AG08396 (cell line): Measurements from ENCODE around the gene KLRF2.

Experiments
- DNase-seq: peaks from one replicate; pipeline ENCODE4 v3.0.0; 2012; ENCODE audit warnings: low spot score, mixed read lengths

The KLRF2 gene

GRCh38 chr12:9888665-9889273, 7.5 kb downstream of the KLRF2 start:
- DNase-seq, result no peak

GRCh38 chr12:9895215-9895971, 14.1 kb downstream of the KLRF2 start:
- no peak for DNase-seq

GRCh38 chr12:9897535-9897934, 16.2 kb downstream of the KLRF2 start:
- no peak for DNase-seq

GRCh38 chr12:9899209-9899608, 17.9 kb downstream of the KLRF2 start:
- no peak for DNase-seq

GRCh38 chr12:9900930-9901329, 19.6 kb downstream of the KLRF2 start:
- DNase-seq, result no peak

GRCh38 chr12:9902539-9903228, 21.4 kb downstream of the KLRF2 start:
- no peak for DNase-seq

DNA sequence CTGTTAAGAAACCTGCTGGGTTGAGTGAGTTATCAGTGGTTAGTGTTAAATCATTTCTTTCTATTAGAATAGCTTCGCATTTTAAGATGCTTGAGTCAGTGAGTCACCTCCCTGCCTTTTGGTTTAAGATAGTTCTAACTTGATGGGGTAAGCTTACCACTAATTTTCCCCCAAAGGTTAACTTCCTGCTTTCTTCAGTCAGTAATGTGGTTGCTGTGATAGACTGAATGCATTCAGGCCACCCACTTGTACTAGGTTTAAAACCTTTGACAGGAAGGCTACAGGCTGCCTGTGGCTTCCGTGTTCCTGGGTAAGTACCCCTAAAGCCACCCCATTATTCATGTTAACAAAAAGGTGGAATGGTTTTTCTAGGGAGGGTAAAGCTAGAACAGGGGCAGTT, 25.6 kb downstream of the KLRF2 start:
- no peak for DNase-seq

- DNase-seq, result no peak
Measured at GRCh38 chr12:9907769-9908168, 26.5 kb downstream of the KLRF2 start.

DNA sequence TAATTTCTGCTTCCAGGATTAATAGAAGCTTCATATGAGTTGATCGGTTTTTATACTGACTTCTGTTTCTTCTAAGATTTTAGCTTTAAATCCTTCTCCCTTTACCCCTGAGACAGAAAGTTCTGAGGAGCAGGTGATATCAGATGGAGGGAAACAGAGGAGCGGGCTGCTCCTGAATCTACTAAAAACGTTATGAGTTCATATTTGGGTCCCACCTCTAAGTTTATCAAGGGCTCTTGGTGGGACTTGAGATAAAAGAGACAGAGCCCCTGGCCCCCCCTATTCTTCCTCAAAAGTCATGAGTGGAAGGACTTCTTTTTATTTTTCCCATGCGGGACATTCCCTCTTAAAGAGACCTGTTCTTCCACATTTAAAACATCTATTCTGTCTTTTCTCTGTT, 27.1 kb downstream of the KLRF2 start:
- no peak for DNase-seq

DNA sequence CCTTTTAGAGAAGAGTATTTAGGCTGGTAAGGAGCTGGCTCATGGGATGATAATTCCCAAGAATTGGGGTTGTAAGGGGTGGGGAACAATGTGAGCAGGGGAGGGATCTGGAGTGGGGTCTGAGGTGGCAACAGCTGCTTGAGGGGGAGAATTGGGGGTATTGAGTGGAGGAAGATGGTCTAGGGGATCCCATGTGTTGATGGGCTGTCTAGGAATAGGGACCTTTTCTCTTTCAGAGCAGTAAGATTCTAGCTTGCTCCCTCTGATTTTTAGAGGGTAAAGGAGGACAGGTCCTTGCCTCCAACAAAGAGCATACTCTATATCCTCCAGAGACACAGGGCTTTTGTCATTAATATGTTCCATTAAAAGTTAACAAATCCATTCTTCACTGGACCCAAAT, 28.4 kb downstream of the KLRF2 start:
- DNase-seq, result no peak

DNA sequence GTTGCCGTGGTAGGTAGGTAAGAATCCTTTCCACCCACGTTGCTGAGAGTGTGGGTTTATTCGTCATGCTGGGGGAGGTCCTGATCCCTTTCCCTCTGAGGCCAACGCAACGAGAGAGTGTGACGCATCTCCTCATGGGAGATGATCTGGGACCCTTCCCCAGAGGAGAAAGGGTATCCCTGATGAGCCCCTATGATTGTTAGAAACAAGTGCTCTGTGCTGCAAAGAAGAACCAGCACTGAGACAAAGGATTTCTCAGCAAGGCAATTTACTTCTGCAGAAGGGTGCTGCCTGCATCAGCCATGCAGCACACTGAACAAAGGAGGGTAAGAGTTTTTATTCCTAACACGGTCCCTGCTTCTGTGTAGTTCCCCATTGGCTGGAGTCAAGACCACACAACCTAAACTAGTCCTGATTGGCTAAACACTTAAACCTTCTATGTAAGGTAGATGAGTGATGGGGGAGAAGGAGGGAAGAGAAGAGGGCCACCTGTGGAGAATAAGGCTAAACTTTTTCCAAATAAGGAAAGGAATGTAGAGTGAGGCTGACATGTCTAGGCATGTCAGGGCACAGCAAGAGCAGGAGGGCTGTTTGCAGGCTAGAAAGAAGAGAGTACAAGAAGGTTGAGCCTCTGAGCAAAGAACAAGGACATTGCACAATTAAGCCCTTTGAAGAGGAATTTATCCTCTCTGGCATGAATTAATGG, 29.6 kb downstream of the KLRF2 start:
- DNase-seq, result no peak

- DNase-seq, result no peak
Measured at GRCh38 chr12:9911708-9912107, 30.4 kb downstream of the KLRF2 start.

DNA sequence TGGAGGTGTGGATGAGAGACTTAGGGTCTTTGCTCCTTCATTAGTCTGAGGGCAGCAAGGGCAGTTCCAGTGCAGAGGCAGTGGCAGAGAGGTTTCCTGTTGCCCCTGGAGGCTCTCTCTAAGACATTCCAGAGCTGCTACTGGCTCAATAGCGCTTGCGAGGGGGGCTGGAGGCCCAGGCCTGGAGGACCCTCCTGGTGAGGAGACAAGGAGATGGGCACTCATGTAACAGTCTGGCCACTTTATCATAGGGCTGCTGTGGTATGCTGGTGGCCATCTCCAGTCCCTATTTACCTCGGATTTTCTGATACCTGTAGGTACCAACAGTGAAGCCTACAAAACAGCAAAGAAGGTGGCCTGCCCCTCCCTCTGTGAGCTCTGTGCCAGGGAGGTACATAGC, 38.2 kb downstream of the KLRF2 start:
- DNase-seq, result no peak

GRCh38 chr12:9920451-9920850, 39.2 kb downstream of the KLRF2 start:
- DNase-seq, result no peak

GRCh38 chr12:9922429-9922828, 41.1 kb downstream of the KLRF2 start:
- DNase-seq, result no peak

DNA sequence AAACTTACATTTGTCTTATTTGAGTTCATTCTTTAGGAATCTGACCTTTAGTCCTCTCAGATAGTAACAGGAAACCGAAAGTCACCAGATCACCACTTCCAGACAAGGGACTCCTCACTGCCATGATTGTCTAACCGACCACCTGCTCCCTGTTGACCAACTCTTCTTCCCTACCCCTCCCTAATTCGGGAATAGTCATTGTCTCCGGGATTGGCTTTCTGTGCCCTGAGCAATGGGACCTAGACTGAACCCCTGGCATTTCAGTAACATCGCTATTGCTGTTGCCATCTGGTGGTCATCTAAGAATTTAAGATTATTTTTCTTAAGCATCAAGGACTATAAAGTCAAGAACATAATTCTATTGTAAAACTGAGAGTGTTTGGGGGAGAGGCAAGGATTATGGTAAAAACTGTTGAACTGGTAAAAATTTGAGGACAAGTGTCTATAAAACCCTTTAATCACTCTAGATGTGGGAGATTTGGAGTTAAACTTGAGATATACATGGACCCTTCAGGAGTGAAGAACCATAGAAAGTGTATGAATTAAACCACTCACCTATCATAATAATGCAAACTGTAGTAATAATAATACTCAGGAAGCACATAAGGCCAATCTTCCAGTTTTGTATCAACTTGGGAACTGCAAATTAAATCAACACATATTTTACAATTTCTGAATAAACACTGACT, 44.6 kb downstream of the KLRF2 start:
- peak; percentile 27 for DNase-seq

GRCh38 chr12:9926876-9927275, 45.6 kb downstream of the KLRF2 start:
- no peak for DNase-seq

GRCh38 chr12:9928607-9929006, 47.3 kb downstream of the KLRF2 start:
- DNase-seq, result no peak

DNA sequence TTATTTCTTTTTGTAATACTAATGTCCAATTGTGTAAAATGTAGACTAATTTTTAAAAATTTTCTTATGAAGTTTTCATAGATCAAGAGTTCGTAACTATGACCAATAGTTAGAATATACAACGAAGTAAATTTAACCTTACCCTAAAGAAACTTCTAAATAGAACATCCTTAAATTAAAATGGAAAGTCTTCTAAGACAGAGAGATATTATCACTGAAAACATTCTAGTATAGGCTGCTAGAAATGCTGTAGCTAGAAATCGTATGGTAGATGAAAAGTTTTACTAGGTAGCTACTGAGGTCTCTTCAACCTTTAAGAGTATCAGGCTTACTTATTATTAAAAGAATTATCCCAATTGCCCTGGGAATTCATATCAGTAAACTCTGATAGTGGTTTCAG, 50.0 kb downstream of the KLRF2 start:
- no peak for DNase-seq

DNA sequence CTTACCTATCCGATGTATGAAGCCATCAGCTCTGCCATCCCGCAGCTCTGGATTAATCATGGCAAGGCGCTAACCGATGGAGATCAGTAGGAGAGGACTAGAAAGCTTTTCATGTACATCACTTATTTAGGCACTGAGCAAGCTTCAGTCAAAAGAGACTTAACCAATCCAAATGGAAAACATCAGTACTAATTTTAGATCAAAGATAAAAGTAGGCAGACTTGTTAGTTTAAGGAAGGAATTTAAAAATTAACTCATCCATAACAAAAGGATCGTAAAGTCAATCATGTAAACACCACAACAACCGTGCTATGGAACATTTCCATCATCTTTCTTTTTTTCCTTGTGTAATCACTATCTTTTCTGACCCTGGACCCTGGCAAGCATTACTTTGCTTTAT, 51.0 kb downstream of the KLRF2 start, which contains the start of gene CLEC2A:
TSS of gene CLEC2A (minus strand) at position 101 of the 400 bp plus-strand sequence. CDS start at position 60, 41 bp downstream.
- DNase-seq, result no peak

- DNase-seq, result no peak
Measured at GRCh38 chr12:9933958-9934357, 52.7 kb downstream of the KLRF2 start.

- DNase-seq, result no peak
Measured at GRCh38 chr12:9935026-9935425, 53.7 kb downstream of the KLRF2 start.
